HepG2 (cell line): ENCODE results near the gene AHSA1. TPM values are rescaled to one million over a fixed set of nuclear protein-coding genes. Genes with fewer than 3 reads are reported as not detected.

Source experiments
- ATF1 ChIP-seq: IDR thresholded peaks from 2 replicates; pipeline ENCODE4 v1.6.1; 2016; ENCODE audit warnings: mild to moderate bottlenecking, control low read depth
- ATF2 ChIP-seq: sonication (generic); formaldehyde crosslinking; IDR thresholded peaks from 2 replicates; pipeline ENCODE4 v1.4.0; 2020; ENCODE audit warnings: missing genetic modification reagents
- CCAR2 ChIP-seq: fragments of 200-400 bp; formaldehyde crosslinking; optimal IDR thresholded peaks from 2 replicates; pipeline ENCODE3; 2018; ENCODE audit warnings: low read depth, mild to moderate bottlenecking, low read length, moderate library complexity
- CREB3 ChIP-seq: sonication (generic); formaldehyde crosslinking; IDR thresholded peaks from 2 replicates; pipeline ENCODE4 v1.5.0; 2020; ENCODE audit warnings: missing genetic modification reagents
- DMAP1 ChIP-seq: IDR thresholded peaks from 2 replicates; pipeline ENCODE4 v1.6.1; 2016
- ERF ChIP-seq: IDR thresholded peaks from 2 replicates; pipeline ENCODE4 v1.6.1; 2018; ENCODE audit warnings: missing biosample characterization, missing genetic modification reagents
- ETV5 ChIP-seq: IDR thresholded peaks from 2 replicates; pipeline ENCODE4 v1.6.1; 2018; ENCODE audit warnings: missing biosample characterization, missing genetic modification reagents, inconsistent platforms, borderline replicate concordance
- GATAD2A ChIP-seq: IDR thresholded peaks from 2 replicates; pipeline ENCODE4 v1.6.1; 2016
- GLMP ChIP-seq: sonication (generic); formaldehyde crosslinking; IDR thresholded peaks from 2 replicates; pipeline ENCODE4 v1.9.0; 2021; ENCODE audit warnings: missing genetic modification reagents, mild to moderate bottlenecking, borderline replicate concordance
- LBX2 ChIP-seq: sonication (generic); formaldehyde crosslinking; IDR thresholded peaks from 2 replicates; pipeline ENCODE4 v1.5.0; 2020; ENCODE audit warnings: missing genetic modification reagents, mild to moderate bottlenecking, borderline replicate concordance
- MLLT10 ChIP-seq: sonication (generic); formaldehyde crosslinking; IDR thresholded peaks from 2 replicates; pipeline ENCODE4 v1.4.0; 2020; ENCODE audit warnings: missing genetic modification reagents
- NCOA2 ChIP-seq: sonication (generic); formaldehyde crosslinking; IDR thresholded peaks from 2 replicates; pipeline ENCODE4 v1.8.0; 2022; ENCODE audit warnings: inconsistent platforms
- NFE2L1 ChIP-seq: sonication (generic); formaldehyde crosslinking; IDR thresholded peaks from 2 replicates; pipeline ENCODE4 v1.4.0; 2020; ENCODE audit warnings: missing genetic modification reagents, mild to moderate bottlenecking, borderline replicate concordance
- NFKB2 ChIP-seq: sonication (generic); formaldehyde crosslinking; IDR thresholded peaks from 2 replicates; pipeline ENCODE4 v1.4.0; 2020; ENCODE audit warnings: missing genetic modification reagents, borderline replicate concordance
- NKX3-1 ChIP-seq: sonication (generic); formaldehyde crosslinking; IDR thresholded peaks from 2 replicates; pipeline ENCODE4 v1.5.0; 2020; ENCODE audit warnings: missing genetic modification reagents
- NPAS2 ChIP-seq: sonication (generic); formaldehyde crosslinking; IDR thresholded peaks from 2 replicates; pipeline ENCODE4 v1.8.0; 2022; ENCODE audit warnings: mild to moderate bottlenecking, missing genetic modification reagents, borderline replicate concordance
- PPARG ChIP-seq: conservative IDR thresholded peaks from 2 replicates; pipeline ENCODE4 v1.6.1; 2016; ENCODE audit warnings: missing biosample characterization, missing genetic modification reagents
- SOX6 ChIP-seq, 2 experiments: fragments of 450-650 bp in 1 of 2; sonication (generic) in 1 of 2; formaldehyde crosslinking in 1 of 2; IDR thresholded peaks; 2 replicates each; pipeline versions ENCODE4 v1.4.0 to v1.6.1; 2017 to 2020; ENCODE audit warnings: antibody characterized with exemption in 1 of 2, mild to moderate bottlenecking in 1 of 2, missing genetic modification reagents in 1 of 2
- TCF12 ChIP-seq, 2 experiments: fragments of 450-650 bp in 1 of 2; sonication (generic) in 1 of 2; formaldehyde crosslinking in 1 of 2; IDR thresholded peaks; 2 replicates each; pipeline versions ENCODE4 v1.6.1 to v1.8.0; 2017 to 2022; ENCODE audit warnings: antibody characterized with exemption in 1 of 2, mild to moderate bottlenecking in 1 of 2, missing genetic modification reagents in 1 of 2, moderate library complexity in 1 of 2
- ZNF136 ChIP-seq: sonication (generic); formaldehyde crosslinking; IDR thresholded peaks from 2 replicates; pipeline ENCODE4 v1.8.1; 2022; ENCODE audit warnings: low read depth, mild to moderate bottlenecking, moderate library complexity, missing genetic modification reagents
- ZNF24 ChIP-seq: fragments of 450-650 bp; IDR thresholded peaks from 2 replicates; pipeline ENCODE4 v1.6.1; 2017; ENCODE audit warnings: antibody characterized with exemption, mild to moderate bottlenecking
- ZNF549 ChIP-seq: sonication (generic); formaldehyde crosslinking; IDR thresholded peaks from 2 replicates; pipeline ENCODE4 v1.5.0; 2020; ENCODE audit warnings: missing genetic modification reagents
- ZNF652 ChIP-seq: IDR thresholded peaks from 2 replicates; pipeline ENCODE4 v1.6.1; 2016; ENCODE audit warnings: low read depth, borderline replicate concordance
- ZSCAN25 ChIP-seq: sonication (generic); formaldehyde crosslinking; IDR thresholded peaks from 2 replicates; pipeline ENCODE4 v1.8.0; 2022; ENCODE audit warnings: mild to moderate bottlenecking, missing genetic modification reagents
- polyA plus RNA-seq, 8 experiments: library from polyadenylated mRNA; depleted of rRNA in 3 of 8; stranded (reverse) in 7 of 8; unstranded in 1 of 8; fragments of >200 nt; fragmentation: Illumina TruSeq in 4 of 8; extraction: Trizol in 4 of 8; gene quantifications; 2 replicates each; pipeline versions ENCODE4 v1.2.1 to v1.2.3, GENCODE V29; 2011 to 2016; ENCODE audit warnings: low read depth in 4 of 8, missing spikeins in 1 of 8, mixed read lengths in 1 of 8; ENCODE audit not compliant: insufficient read depth in 1 of 8
- total RNA-seq, 5 experiments: library from RNA; depleted of rRNA; stranded (reverse); fragments of >200 nt; fragmentation: Illumina TruSeq; extraction: Trizol; gene quantifications; 2 replicates each; pipeline ENCODE4 v1.2.3, GENCODE V29; 2016; ENCODE audit warnings: low read depth in 1 of 5
- TF ChIP-seq, protein P1 (sequence below): sonication (generic); formaldehyde crosslinking; IDR thresholded peaks from 2 replicates; pipeline ENCODE4 v1.4.0; 2020; ENCODE audit warnings: missing genetic modification reagents, borderline replicate concordance
- TF ChIP-seq, protein P2 (sequence below): sonication (generic); formaldehyde crosslinking; IDR thresholded peaks from 2 replicates; pipeline ENCODE4 v1.8.1; 2022; ENCODE audit warnings: mild to moderate bottlenecking, missing genetic modification reagents

Gene AHSA1
- total and polyA plus RNA-seq, 2 of the 13 experiments (the other 11 are each of a cell fraction or from before 2014, with no cell fraction given) = 113 to 241 TPM

DNA sequence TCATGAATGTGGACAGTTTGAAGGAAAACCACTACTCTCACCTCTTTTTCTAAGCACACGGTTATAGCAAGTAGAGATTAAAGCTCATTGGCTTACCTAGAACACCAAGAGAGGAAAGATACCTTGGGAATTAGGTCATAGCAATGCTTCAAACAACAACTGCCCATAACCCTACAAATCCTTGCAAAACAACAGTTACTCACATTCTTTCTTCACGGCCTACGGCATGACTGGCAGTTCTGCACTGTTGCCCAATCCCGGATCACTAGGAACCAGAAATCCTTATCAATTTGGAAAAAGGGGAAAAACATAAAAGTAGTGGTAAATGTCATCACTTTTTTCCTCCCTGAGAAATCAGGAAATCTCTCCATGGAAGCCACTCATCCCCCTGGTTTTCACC lies 50.4 kb downstream of the AHSA1 start (continued):
- TF ChIP-seq ATF2 (peak; percentile 77), NKX3-1 (CRISPR knock-in tag) (no peak), ZSCAN25 (no peak), GLMP (CRISPR knock-in tag) (no peak), ZNF136 (CRISPR knock-in tag) (no peak), TCF12 (IDR thresholded peaks at IDR 0.05) (no peak), TCF12 (CRISPR knock-in tag; IDR thresholded peaks at IDR 0.05) (no peak), NPAS2 (CRISPR knock-in tag) (no peak), SOX6 (IDR thresholded peaks at IDR 0.05) (no peak), SOX6 (CRISPR knock-in tag; IDR thresholded peaks at IDR 0.05) (no peak), ERF (CRISPR knock-in tag) (0 out of 2 replicates have a peak, but pooled peaks have one; percentile 29), GATAD2A (peak; percentile 56; the same call in 1 of the 2 replicates), MLLT10 (CRISPR knock-in tag) (no peak), ZNF24 (no peak), NCOA2 (CRISPR knock-in tag) (no peak), CCAR2 (no peak), ZNF549 (CRISPR knock-in tag) (no peak), LBX2 (CRISPR knock-in tag) (no peak), NFE2L1 (CRISPR knock-in tag) (no peak), PPARG (CRISPR knock-in tag) (no peak; the same call in 1 of the 2 replicates), CREB3 (CRISPR knock-in tag) (no peak), DMAP1 (no peak), ATF1 (CRISPR knock-in tag) (no peak), NFKB2 (CRISPR knock-in tag) (no peak), ZNF652 (CRISPR knock-in tag) (no peak), ETV5 (CRISPR knock-in tag) (no peak)
- TF ChIP-seq, protein P1, sequence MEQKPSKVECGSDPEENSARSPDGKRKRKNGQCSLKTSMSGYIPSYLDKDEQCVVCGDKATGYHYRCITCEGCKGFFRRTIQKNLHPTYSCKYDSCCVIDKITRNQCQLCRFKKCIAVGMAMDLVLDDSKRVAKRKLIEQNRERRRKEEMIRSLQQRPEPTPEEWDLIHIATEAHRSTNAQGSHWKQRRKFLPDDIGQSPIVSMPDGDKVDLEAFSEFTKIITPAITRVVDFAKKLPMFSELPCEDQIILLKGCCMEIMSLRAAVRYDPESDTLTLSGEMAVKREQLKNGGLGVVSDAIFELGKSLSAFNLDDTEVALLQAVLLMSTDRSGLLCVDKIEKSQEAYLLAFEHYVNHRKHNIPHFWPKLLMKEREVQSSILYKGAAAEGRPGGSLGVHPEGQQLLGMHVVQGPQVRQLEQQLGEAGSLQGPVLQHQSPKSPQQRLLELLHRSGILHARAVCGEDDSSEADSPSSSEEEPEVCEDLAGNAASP (CRISPR knock-in tag) = no peak
- TF ChIP-seq, protein P2, sequence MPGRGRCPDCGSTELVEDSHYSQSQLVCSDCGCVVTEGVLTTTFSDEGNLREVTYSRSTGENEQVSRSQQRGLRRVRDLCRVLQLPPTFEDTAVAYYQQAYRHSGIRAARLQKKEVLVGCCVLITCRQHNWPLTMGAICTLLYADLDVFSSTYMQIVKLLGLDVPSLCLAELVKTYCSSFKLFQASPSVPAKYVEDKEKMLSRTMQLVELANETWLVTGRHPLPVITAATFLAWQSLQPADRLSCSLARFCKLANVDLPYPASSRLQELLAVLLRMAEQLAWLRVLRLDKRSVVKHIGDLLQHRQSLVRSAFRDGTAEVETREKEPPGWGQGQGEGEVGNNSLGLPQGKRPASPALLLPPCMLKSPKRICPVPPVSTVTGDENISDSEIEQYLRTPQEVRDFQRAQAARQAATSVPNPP = no peak
